ENCODE results near the gene TMOD1. TPM values are rescaled to one million over a fixed set of nuclear protein-coding genes. Genes with fewer than 3 reads are reported as not detected.
A peak's percentile ranks its signal among the peaks of the same experiment; 100 is the strongest.

The TMOD1 gene
- total and polyA plus RNA-seq, 2 of the 13 experiments (the other 11 are each of a cell fraction or from before 2014, with no cell fraction given) = 0.04 to 0.07 TPM

GRCh38 chr9:97501177-97501971 is at the start of gene TMOD1 (continued):
- TF ChIP-seq KLF11 (CRISPR knock-in tag; IDR thresholded peaks at IDR 0.05) = no peak
- no peak for TF ChIP-seq ZFP1 (CRISPR knock-in tag; IDR thresholded peaks at IDR 0.05)
- no peak for TF ChIP-seq SP140L (CRISPR knock-in tag; IDR thresholded peaks at IDR 0.05; ENCODE audit: borderline replicate concordance)
- no peak for TF ChIP-seq ZNF225 (CRISPR knock-in tag; IDR thresholded peaks at IDR 0.05)
- TF ChIP-seq CAMTA2 (CRISPR knock-in tag; IDR thresholded peaks at IDR 0.05; ENCODE audit: borderline replicate concordance) = no peak
- peak; percentile 50 for TF ChIP-seq CTCF (CRISPR knock-in tag; IDR thresholded peaks at IDR 0.05)
- no peak for TF ChIP-seq KAT7 (CRISPR knock-in tag; IDR thresholded peaks at IDR 0.05; ENCODE audit: borderline replicate concordance)
- no peak for TF ChIP-seq ZNF335 (CRISPR knock-in tag; IDR thresholded peaks at IDR 0.05)
- no peak for TF ChIP-seq ARID2 (CRISPR knock-in tag; IDR thresholded peaks at IDR 0.05; ENCODE audit: borderline replicate concordance)
- TF ChIP-seq NFKBIZ (CRISPR knock-in tag; IDR thresholded peaks at IDR 0.05) = no peak
- no peak for TF ChIP-seq ZNF143 (CRISPR knock-in tag; IDR thresholded peaks at IDR 0.05)
- TF ChIP-seq, protein P1, sequence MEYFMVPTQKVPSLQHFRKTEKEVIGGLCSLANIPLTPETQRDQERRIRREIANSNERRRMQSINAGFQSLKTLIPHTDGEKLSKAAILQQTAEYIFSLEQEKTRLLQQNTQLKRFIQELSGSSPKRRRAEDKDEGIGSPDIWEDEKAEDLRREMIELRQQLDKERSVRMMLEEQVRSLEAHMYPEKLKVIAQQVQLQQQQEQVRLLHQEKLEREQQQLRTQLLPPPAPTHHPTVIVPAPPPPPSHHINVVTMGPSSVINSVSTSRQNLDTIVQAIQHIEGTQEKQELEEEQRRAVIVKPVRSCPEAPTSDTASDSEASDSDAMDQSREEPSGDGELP (IDR thresholded peaks at IDR 0.05; ENCODE audit: borderline replicate concordance, low read depth) = peak; percentile 86; the same call in 1 of the 2 replicates
- no peak for TF ChIP-seq ATM (IDR thresholded peaks at IDR 0.05; ENCODE audit: borderline replicate concordance)
- TF ChIP-seq ZFP82 (CRISPR knock-in tag; IDR thresholded peaks at IDR 0.05; ENCODE audit: borderline replicate concordance) = 0 out of 2 replicates have a peak, but pooled peaks have one; percentile 51
- no peak for TF ChIP-seq SPEN (CRISPR knock-in tag; IDR thresholded peaks at IDR 0.05; ENCODE audit: low read depth)
- no peak for TF ChIP-seq ZNF530 (CRISPR knock-in tag; IDR thresholded peaks at IDR 0.05; ENCODE audit: low read depth)
- TF ChIP-seq, protein P2, sequence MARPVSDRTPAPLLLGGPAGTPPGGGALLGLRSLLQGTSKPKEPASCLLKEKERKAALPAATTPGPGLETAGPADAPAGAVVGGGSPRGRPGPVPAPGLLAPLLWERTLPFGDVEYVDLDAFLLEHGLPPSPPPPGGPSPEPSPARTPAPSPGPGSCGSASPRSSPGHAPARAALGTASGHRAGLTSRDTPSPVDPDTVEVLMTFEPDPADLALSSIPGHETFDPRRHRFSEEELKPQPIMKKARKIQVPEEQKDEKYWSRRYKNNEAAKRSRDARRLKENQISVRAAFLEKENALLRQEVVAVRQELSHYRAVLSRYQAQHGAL (CRISPR knock-in tag; IDR thresholded peaks at IDR 0.05; ENCODE audit: not compliant biosample characterization) = no peak
- peak; percentile 62; the same call in 1 of the 2 replicates for TF ChIP-seq RNF2 (conservative IDR thresholded peaks at IDR 0.05; ENCODE audit: low read depth)
- TF ChIP-seq, protein P3, sequence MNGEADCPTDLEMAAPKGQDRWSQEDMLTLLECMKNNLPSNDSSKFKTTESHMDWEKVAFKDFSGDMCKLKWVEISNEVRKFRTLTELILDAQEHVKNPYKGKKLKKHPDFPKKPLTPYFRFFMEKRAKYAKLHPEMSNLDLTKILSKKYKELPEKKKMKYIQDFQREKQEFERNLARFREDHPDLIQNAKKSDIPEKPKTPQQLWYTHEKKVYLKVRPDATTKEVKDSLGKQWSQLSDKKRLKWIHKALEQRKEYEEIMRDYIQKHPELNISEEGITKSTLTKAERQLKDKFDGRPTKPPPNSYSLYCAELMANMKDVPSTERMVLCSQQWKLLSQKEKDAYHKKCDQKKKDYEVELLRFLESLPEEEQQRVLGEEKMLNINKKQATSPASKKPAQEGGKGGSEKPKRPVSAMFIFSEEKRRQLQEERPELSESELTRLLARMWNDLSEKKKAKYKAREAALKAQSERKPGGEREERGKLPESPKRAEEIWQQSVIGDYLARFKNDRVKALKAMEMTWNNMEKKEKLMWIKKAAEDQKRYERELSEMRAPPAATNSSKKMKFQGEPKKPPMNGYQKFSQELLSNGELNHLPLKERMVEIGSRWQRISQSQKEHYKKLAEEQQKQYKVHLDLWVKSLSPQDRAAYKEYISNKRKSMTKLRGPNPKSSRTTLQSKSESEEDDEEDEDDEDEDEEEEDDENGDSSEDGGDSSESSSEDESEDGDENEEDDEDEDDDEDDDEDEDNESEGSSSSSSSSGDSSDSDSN (CRISPR knock-in tag; IDR thresholded peaks at IDR 0.05) = peak; percentile 45; the same call in 1 of the 2 replicates
- TF ChIP-seq ZC3H4 (CRISPR knock-in tag; IDR thresholded peaks at IDR 0.05; ENCODE audit: borderline replicate concordance) = no peak
